ENCODE measurements around the gene KRT78.

KRT78 gene

GRCh38 chr12:52828591-52829021, 20.2 kb downstream of the KRT78 start:
- Histone ChIP-seq H3K27ac (ENCODE audit: low read depth, low read length) (no peak overlapping the region), H3K4me3 (ENCODE audit: low read length) (no peak overlapping the region), H3K27me3 (ENCODE audit: insufficient read depth, low read length) (no peaks in the 10 kb centered on the region), H3K36me3 (ENCODE audit: insufficient read depth, low read length) (no peaks in the 10 kb centered on the region), H3K9ac (ENCODE audit: low read depth, low read length) (no peak overlapping the region), H3K4me1 (ENCODE audit: insufficient read depth, low read length) (no peaks in the 10 kb centered on the region), H3K9me3 (ENCODE audit: insufficient read depth, low read depth, low read length) (no peaks in the 10 kb centered on the region)
- 71% methylated on average over 2 of the region's 2 CpGs for WGBS

GRCh38 chr12:52828156-52828555, 20.6 kb downstream of the KRT78 start:
- Histone ChIP-seq H3K27ac (ENCODE audit: low read depth, low read length) (no peak overlapping the region), H3K27me3 (ENCODE audit: insufficient read depth, low read length) (no peaks in the 10 kb centered on the region), H3K4me3 (ENCODE audit: low read length) (no peak overlapping the region), H3K9me3 (ENCODE audit: insufficient read depth, low read depth, low read length) (no peaks in the 10 kb centered on the region), H3K36me3 (ENCODE audit: insufficient read depth, low read length) (no peaks in the 10 kb centered on the region), H3K4me1 (ENCODE audit: insufficient read depth, low read length) (no peaks in the 10 kb centered on the region), H3K9ac (ENCODE audit: low read depth, low read length) (no peak overlapping the region)

- no peaks in the 10 kb centered on the region for H3K27me3 ChIP-seq (ENCODE audit: insufficient read depth, low read length)
- no peaks in the 10 kb centered on the region for H3K4me1 ChIP-seq (ENCODE audit: insufficient read depth, low read length)
- WGBS: 93% methylated on average over 6 of the region's 6 CpGs
- no peak overlapping the region for H3K27ac ChIP-seq (ENCODE audit: low read depth, low read length)
- no peak overlapping the region for H3K4me3 ChIP-seq (ENCODE audit: low read length)
- no peaks in the 10 kb centered on the region for H3K36me3 ChIP-seq (ENCODE audit: insufficient read depth, low read length)
- no peaks in the 10 kb centered on the region for H3K9me3 ChIP-seq (ENCODE audit: insufficient read depth, low read depth, low read length)
- no peak overlapping the region for H3K9ac ChIP-seq (ENCODE audit: low read depth, low read length)
Observed at GRCh38 chr12:52827499-52828090, 21.2 kb downstream of the KRT78 start.

GRCh38 chr12:52826611-52827498, 21.9 kb downstream of the KRT78 start:
- Histone ChIP-seq H3K36me3 (ENCODE audit: insufficient read depth, low read length) (no peaks in the 10 kb centered on the region), H3K4me1 (ENCODE audit: insufficient read depth, low read length) (no peaks in the 10 kb centered on the region), H3K9me3 (ENCODE audit: insufficient read depth, low read depth, low read length) (no peaks in the 10 kb centered on the region), H3K27me3 (ENCODE audit: insufficient read depth, low read length) (no peaks in the 10 kb centered on the region), H3K4me3 (ENCODE audit: low read length) (no peak overlapping the region), H3K9ac (ENCODE audit: low read depth, low read length) (no peak overlapping the region), H3K27ac (ENCODE audit: low read depth, low read length) (no peak overlapping the region)
- 91% methylated on average over 11 of the region's 11 CpGs for WGBS

- 95% methylated on average over 4 of the region's 4 CpGs for WGBS
- H3K4me3 ChIP-seq (ENCODE audit: low read length): no peak overlapping the region
- H3K36me3 ChIP-seq (ENCODE audit: insufficient read depth, low read length): no peaks in the 10 kb centered on the region
- H3K4me1 ChIP-seq (ENCODE audit: insufficient read depth, low read length): no peaks in the 10 kb centered on the region
- no peak overlapping the region for H3K27ac ChIP-seq (ENCODE audit: low read depth, low read length)
- H3K27me3 ChIP-seq (ENCODE audit: insufficient read depth, low read length): no peaks in the 10 kb centered on the region
- no peaks in the 10 kb centered on the region for H3K9me3 ChIP-seq (ENCODE audit: insufficient read depth, low read depth, low read length)
- no peak overlapping the region for H3K9ac ChIP-seq (ENCODE audit: low read depth, low read length)
Observed at GRCh38 chr12:52825961-52826360, 22.8 kb downstream of the KRT78 start.

GRCh38 chr12:52824741-52825410, 23.9 kb downstream of the KRT78 start:
- H3K27ac ChIP-seq (ENCODE audit: low read depth, low read length): no peak overlapping the region
- no peak overlapping the region for H3K9ac ChIP-seq (ENCODE audit: low read depth, low read length)
- no peaks in the 10 kb centered on the region for H3K27me3 ChIP-seq (ENCODE audit: insufficient read depth, low read length)
- H3K36me3 ChIP-seq (ENCODE audit: insufficient read depth, low read length): no peaks in the 10 kb centered on the region
- WGBS: 91% methylated on average over 5 of the region's 5 CpGs
- H3K4me1 ChIP-seq (ENCODE audit: insufficient read depth, low read length): no peaks in the 10 kb centered on the region
- H3K9me3 ChIP-seq (ENCODE audit: insufficient read depth, low read depth, low read length): no peaks in the 10 kb centered on the region
- H3K4me3 ChIP-seq (ENCODE audit: low read length): no peak overlapping the region

GRCh38 chr12:52823761-52824450, 24.9 kb downstream of the KRT78 start:
- no peaks in the 10 kb centered on the region for H3K27me3 ChIP-seq (ENCODE audit: insufficient read depth, low read length)
- H3K4me3 ChIP-seq (ENCODE audit: low read length): no peak overlapping the region
- no peak overlapping the region for H3K27ac ChIP-seq (ENCODE audit: low read depth, low read length)
- H3K36me3 ChIP-seq (ENCODE audit: insufficient read depth, low read length): no peaks in the 10 kb centered on the region
- H3K9ac ChIP-seq (ENCODE audit: low read depth, low read length): no peak overlapping the region
- WGBS: 92% methylated on average over 15 of the region's 15 CpGs
- H3K9me3 ChIP-seq (ENCODE audit: insufficient read depth, low read depth, low read length): no peaks in the 10 kb centered on the region
- no peaks in the 10 kb centered on the region for H3K4me1 ChIP-seq (ENCODE audit: insufficient read depth, low read length)

- Histone ChIP-seq H3K36me3 (ENCODE audit: insufficient read depth, low read length) (no peaks in the 10 kb centered on the region), H3K4me3 (ENCODE audit: low read length) (no peak overlapping the region), H3K9me3 (ENCODE audit: insufficient read depth, low read depth, low read length) (no peaks in the 10 kb centered on the region), H3K27me3 (ENCODE audit: insufficient read depth, low read length) (no peaks in the 10 kb centered on the region), H3K9ac (ENCODE audit: low read depth, low read length) (no peak overlapping the region), H3K4me1 (ENCODE audit: insufficient read depth, low read length) (no peaks in the 10 kb centered on the region), H3K27ac (ENCODE audit: low read depth, low read length) (no peak overlapping the region)
- 86% methylated on average over 16 of the region's 16 CpGs for WGBS
Observed at GRCh38 chr12:52822771-52823510, 25.9 kb downstream of the KRT78 start.

- no peak overlapping the region for H3K9ac ChIP-seq (ENCODE audit: low read depth, low read length)
- WGBS: 93% methylated on average over 10 of the region's 10 CpGs
- no peaks in the 10 kb centered on the region for H3K27me3 ChIP-seq (ENCODE audit: insufficient read depth, low read length)
- no peaks in the 10 kb centered on the region for H3K9me3 ChIP-seq (ENCODE audit: insufficient read depth, low read depth, low read length)
- no peaks in the 10 kb centered on the region for H3K36me3 ChIP-seq (ENCODE audit: insufficient read depth, low read length)
- H3K27ac ChIP-seq (ENCODE audit: low read depth, low read length): no peak overlapping the region
- no peak overlapping the region for H3K4me3 ChIP-seq (ENCODE audit: low read length)
- H3K4me1 ChIP-seq (ENCODE audit: insufficient read depth, low read length): no peaks in the 10 kb centered on the region
Observed at GRCh38 chr12:52821826-52822660, 26.8 kb downstream of the KRT78 start.

Measured in HUES64 (cell line).